B cell (primary cell): ENCODE results near the gene MBD3L3.

Experiments used
- CTCF ChIP-seq: fragments of 200-600 bp; IDR thresholded peaks from one replicate; pipeline ENCODE4 v1.8.0; 2022; ENCODE audit warnings: antibody characterized with exemption, mild to moderate bottlenecking
- EZH2 ChIP-seq: IDR thresholded peaks from 2 replicates; pipeline ENCODE4 v1.6.1; 2012; ENCODE audit warnings: borderline replicate concordance, low read depth, mild to moderate bottlenecking, moderate library complexity, low read length; ENCODE audit not compliant: insufficient read depth, poor library complexity, severe bottlenecking

- TF ChIP-seq EZH2 (no peak), CTCF (no peak)
Observed at GRCh38 chr19:7098096-7098495, 39.6 kb upstream of the MBD3L3 start.
